ENCODE measurements around the gene PI4KA.
"Not testable (repeated sequence)": the region's sequence is repeated elsewhere in the genome, so short reads cannot be mapped to it uniquely, and the experiment has no call there.

The PI4KA gene

DNA sequence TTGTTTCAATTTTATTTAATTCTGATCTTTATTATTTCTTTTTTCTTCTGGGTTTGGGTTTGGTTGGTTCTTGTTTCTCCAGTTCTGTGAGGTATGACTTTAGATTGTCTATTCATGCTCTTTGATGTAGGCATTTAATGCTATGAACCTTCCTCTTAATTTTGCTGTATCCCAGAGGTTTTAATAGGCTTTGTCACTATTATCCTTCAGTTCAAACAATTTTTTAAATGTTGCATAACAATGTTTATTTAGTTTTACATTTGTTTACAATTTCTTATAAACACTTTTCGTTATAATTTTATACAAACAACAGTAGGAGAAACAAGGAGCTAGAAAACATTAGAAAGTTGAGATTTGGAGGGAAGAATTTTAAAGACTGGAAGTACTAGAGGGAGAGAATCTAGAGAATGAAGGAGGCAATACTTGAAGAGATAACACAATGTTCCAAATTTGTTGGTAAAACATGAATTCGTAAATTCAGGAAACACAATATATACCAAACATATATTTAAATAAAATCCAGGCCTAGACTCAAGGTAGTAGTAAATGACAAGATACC lies 180.8 kb downstream of the PI4KA start:
- Mint-ChIP-seq H3K27me3 (ENCODE audit: low read depth) (peaks cover 7% of the 10 kb centered on the region), H3K4me3 (no peak overlapping the region), H3K36me3 (ENCODE audit: low read depth) (no peaks in the 10 kb centered on the region), H3K4me1 (no peaks in the 10 kb centered on the region), H3K27ac (no peak overlapping the region), H3K9me3 (peaks cover 27% of the 10 kb centered on the region)
- TF ChIP-seq, protein P1, sequence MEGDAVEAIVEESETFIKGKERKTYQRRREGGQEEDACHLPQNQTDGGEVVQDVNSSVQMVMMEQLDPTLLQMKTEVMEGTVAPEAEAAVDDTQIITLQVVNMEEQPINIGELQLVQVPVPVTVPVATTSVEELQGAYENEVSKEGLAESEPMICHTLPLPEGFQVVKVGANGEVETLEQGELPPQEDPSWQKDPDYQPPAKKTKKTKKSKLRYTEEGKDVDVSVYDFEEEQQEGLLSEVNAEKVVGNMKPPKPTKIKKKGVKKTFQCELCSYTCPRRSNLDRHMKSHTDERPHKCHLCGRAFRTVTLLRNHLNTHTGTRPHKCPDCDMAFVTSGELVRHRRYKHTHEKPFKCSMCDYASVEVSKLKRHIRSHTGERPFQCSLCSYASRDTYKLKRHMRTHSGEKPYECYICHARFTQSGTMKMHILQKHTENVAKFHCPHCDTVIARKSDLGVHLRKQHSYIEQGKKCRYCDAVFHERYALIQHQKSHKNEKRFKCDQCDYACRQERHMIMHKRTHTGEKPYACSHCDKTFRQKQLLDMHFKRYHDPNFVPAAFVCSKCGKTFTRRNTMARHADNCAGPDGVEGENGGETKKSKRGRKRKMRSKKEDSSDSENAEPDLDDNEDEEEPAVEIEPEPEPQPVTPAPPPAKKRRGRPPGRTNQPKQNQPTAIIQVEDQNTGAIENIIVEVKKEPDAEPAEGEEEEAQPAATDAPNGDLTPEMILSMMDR (IDR thresholded peaks at IDR 0.05; ENCODE audit: unreplicated experiment in 3 of 3), result no peak

- H3K9me3 Mint-ChIP-seq, result peaks cover 27% of the 10 kb centered on the region
- not testable (repeated sequence) for H3K27ac Mint-ChIP-seq; H3K27me3 Mint-ChIP-seq (ENCODE audit: low read depth); H3K4me1 Mint-ChIP-seq; H3K36me3 Mint-ChIP-seq (ENCODE audit: low read depth); H3K4me3 Mint-ChIP-seq
Measured at GRCh38 chr22:20675613-20676012, 183.0 kb downstream of the PI4KA start.

GRCh38 chr22:20674998-20675397 lies 183.6 kb downstream of the PI4KA start:
- no peaks in the 10 kb centered on the region for H3K36me3 Mint-ChIP-seq (ENCODE audit: low read depth)
- no peak overlapping the region for H3K27ac Mint-ChIP-seq
- no peak overlapping the region for H3K4me3 Mint-ChIP-seq
- no peaks in the 10 kb centered on the region for H3K4me1 Mint-ChIP-seq
- peaks cover 7% of the 10 kb centered on the region for H3K27me3 Mint-ChIP-seq (ENCODE audit: low read depth)
- peaks cover 27% of the 10 kb centered on the region for H3K9me3 Mint-ChIP-seq
- TF ChIP-seq, protein P1 (IDR thresholded peaks at IDR 0.05; ENCODE audit: unreplicated experiment in 3 of 3), result no peak

DNA sequence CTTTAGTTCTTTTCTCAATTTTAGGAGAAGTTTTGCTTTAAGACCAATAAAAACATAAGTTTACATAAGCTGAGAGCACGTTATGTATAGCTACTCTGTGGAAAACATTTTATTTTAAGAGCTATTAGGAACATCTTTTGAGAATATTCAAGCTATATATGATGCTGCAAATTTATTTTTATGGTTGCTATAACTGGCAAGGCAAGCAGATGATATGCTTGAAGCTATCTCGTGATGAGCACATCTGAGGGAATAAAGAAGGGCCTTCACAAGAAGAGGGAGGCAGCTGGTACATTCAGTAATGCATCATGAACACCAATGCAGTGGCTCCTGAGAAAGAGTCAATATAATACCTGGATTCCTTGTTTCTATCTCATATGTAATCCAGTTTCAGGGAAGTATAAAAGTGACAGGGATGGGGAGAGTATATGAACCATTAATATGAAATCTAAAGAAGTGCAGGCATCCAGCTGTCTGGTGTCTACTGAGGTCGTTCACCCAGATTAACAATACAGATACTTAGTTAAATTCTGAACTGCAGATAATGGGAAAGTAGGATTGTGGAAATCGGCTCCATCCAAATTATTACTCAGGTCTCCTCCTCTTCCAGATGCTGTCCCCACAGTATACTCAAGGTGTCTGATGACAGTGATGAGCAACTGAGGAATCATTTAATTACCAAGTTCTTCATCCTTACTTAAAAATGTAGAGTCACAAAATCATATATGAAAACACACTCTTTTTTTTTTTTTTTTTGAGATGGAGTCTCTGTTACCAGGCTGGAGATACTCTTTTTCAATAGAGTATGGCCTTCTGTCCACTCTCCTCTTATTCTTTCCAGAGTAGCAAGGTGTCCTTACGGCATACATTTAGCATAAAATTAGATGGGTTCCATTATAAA lies 185.1 kb downstream of the PI4KA start:
- Mint-ChIP-seq H3K4me1 (no peaks in the 10 kb centered on the region), H3K4me3 (no peak overlapping the region), H3K27ac (no peak overlapping the region), H3K36me3 (ENCODE audit: low read depth) (no peaks in the 10 kb centered on the region), H3K27me3 (ENCODE audit: low read depth) (peaks cover 7% of the 10 kb centered on the region), H3K9me3 (peaks cover 22% of the 10 kb centered on the region)
- TF ChIP-seq, protein P1 (IDR thresholded peaks at IDR 0.05; ENCODE audit: unreplicated experiment in 3 of 3), result no peak

- Mint-ChIP-seq H3K27me3 (ENCODE audit: low read depth) (peaks cover 7% of the 10 kb centered on the region), H3K4me1 (no peaks in the 10 kb centered on the region), H3K4me3 (no peak overlapping the region), H3K36me3 (ENCODE audit: low read depth) (no peaks in the 10 kb centered on the region), H3K27ac (no peak overlapping the region), H3K9me3 (peaks cover 16% of the 10 kb centered on the region)
- TF ChIP-seq, protein P1 (IDR thresholded peaks at IDR 0.05; ENCODE audit: unreplicated experiment in 3 of 3), result no peak
Measured at GRCh38 chr22:20672732-20673131, 185.9 kb downstream of the PI4KA start.

GRCh38 chr22:20672082-20672424 lies 186.6 kb downstream of the PI4KA start:
- no peaks in the 10 kb centered on the region for H3K4me1 Mint-ChIP-seq
- peaks cover 6% of the 10 kb centered on the region for H3K27me3 Mint-ChIP-seq (ENCODE audit: low read depth)
- H3K4me3 Mint-ChIP-seq, result no peak overlapping the region
- TF ChIP-seq, protein P1 (IDR thresholded peaks at IDR 0.05; ENCODE audit: unreplicated experiment in 3 of 3), result no peak
- peaks cover 14% of the 10 kb centered on the region for H3K9me3 Mint-ChIP-seq
- H3K36me3 Mint-ChIP-seq (ENCODE audit: low read depth), result no peaks in the 10 kb centered on the region
- H3K27ac Mint-ChIP-seq, result no peak overlapping the region

Measured in nephron (organoid).